Fibroblast of lung (primary cell): ENCODE results near the gene SUPT20HL1. TPM values are rescaled to one million over a fixed set of nuclear protein-coding genes. Genes with fewer than 3 reads are reported as not detected.
A peak's percentile ranks its signal among the peaks of the same experiment; 100 is the strongest.

Experiments
- DNase-seq, 2 donors: peaks; one replicate each; pipeline versions ENCODE4 v3.0.0 to v3.0.0-alpha.2; 2010; ENCODE audit warnings: low read depth in 2 of 2
- H2AFZ ChIP-seq: 2 replicates; pipeline ENCODE4 v1.5.1; 2012; ENCODE audit warnings: low read length, control low read depth, inconsistent platforms
- H3K27ac ChIP-seq: 2 replicates; pipeline ENCODE4 v1.5.1; 2011; ENCODE audit warnings: low read length, control low read depth; ENCODE audit not compliant: insufficient read depth
- H3K27me3 ChIP-seq: 2 replicates; pipeline ENCODE4 v1.5.1; 2011; ENCODE audit warnings: mild to moderate bottlenecking, low read length; ENCODE audit not compliant: control insufficient read depth, insufficient read depth
- H3K36me3 ChIP-seq: 2 replicates; pipeline ENCODE4 v1.5.1; 2011; ENCODE audit warnings: low read length; ENCODE audit not compliant: control insufficient read depth, insufficient read depth
- H3K4me1 ChIP-seq: 2 replicates; pipeline ENCODE4 v1.5.1; 2011; ENCODE audit warnings: low read length; ENCODE audit not compliant: control insufficient read depth, insufficient read depth; ENCODE audit errors: extremely low read depth
- H3K4me2 ChIP-seq: 2 replicates; pipeline ENCODE4 v1.5.1; 2011; ENCODE audit warnings: low read length, control low read depth; ENCODE audit not compliant: insufficient read depth; ENCODE audit errors: extremely low read depth
- H3K4me3 ChIP-seq, 4 experiments: fragments of 200-600 bp in 1 of 4; sonication (generic) in 1 of 4; replicated peaks in 1 of 4; 2 replicates each; pipeline ENCODE4 v1.5.1; 2011 to 2016; ENCODE audit warnings: low read length in 4 of 4, low read depth in 3 of 4, mild to moderate bottlenecking in 3 of 4, control low read depth in 2 of 4, inconsistent platforms in 1 of 4, mixed read lengths in 1 of 4; ENCODE audit not compliant: insufficient read depth in 1 of 4; ENCODE audit errors: control extremely low read depth in 1 of 4
- H3K79me2 ChIP-seq: 2 replicates; pipeline ENCODE4 v1.5.1; 2012; ENCODE audit warnings: mild to moderate bottlenecking, low read length, inconsistent platforms; ENCODE audit not compliant: control insufficient read depth, insufficient read depth
- H3K9ac ChIP-seq: 2 replicates; pipeline ENCODE4 v1.5.1; 2011; ENCODE audit warnings: mild to moderate bottlenecking, low read length, control low read depth; ENCODE audit not compliant: insufficient read depth
- H3K9me3 ChIP-seq: 2 replicates; pipeline ENCODE4 v1.5.1; 2012; ENCODE audit warnings: low read depth, low read length; ENCODE audit not compliant: control insufficient read depth, insufficient read depth
- H4K20me1 ChIP-seq: 2 replicates; pipeline ENCODE4 v1.5.1; 2011; ENCODE audit warnings: low read length; ENCODE audit not compliant: control insufficient read depth, insufficient read depth; ENCODE audit errors: extremely low read depth
- CTCF ChIP-seq, 2 donors: IDR thresholded peaks in 1 of 2; conservative IDR thresholded peaks in 1 of 2; 1 replicate in 1 of 2; 2 replicates in 1 of 2; pipeline ENCODE4 v1.5.1; 2011 to 2012; ENCODE audit warnings: low read length in 2 of 2, control low read depth in 1 of 2, inconsistent platforms in 1 of 2, low read depth in 1 of 2, mild to moderate bottlenecking in 1 of 2
- EZH2 ChIP-seq: IDR thresholded peaks from 2 replicates; pipeline ENCODE4 v1.5.1; 2012; ENCODE audit warnings: low read length, control low read depth, mild to moderate bottlenecking; ENCODE audit errors: missing control alignments
- polyA plus RNA-seq, 2 donors: library from polyadenylated mRNA; depleted of rRNA in 1 of 2; stranded (reverse) in 1 of 2; unstranded in 1 of 2; fragments of >200 nt; gene quantifications; 2 replicates each; pipeline ENCODE4 v1.2.1, GENCODE V29; 2011 to 2012; ENCODE audit warnings: missing spikeins in 1 of 2
- total RNA-seq: library from RNA; depleted of rRNA; stranded (reverse); fragments of >200 nt; gene quantifications from 2 replicates; pipeline ENCODE4 v1.2.1, GENCODE V29; 2014

The SUPT20HL1 gene
- total and polyA plus RNA-seq, 2 donors (not counting 1 experiment from before 2014, with no cell fraction given), result not detected

GRCh38 chrX:24369816-24370215, 9.4 kb downstream of the SUPT20HL1 start:
- H3K4me1 ChIP-seq, result no peaks in the 10 kb centered on the region
- TF ChIP-seq EZH2 (no peak), CTCF (conservative IDR thresholded peaks at IDR 0.05 in 1 of 2, IDR thresholded peaks at IDR 0.05 in 1 of 2; ENCODE audit: low read depth in 1 of 2, low read length in 2 of 2) (no peak)
- no peak overlapping the region for H3K9ac ChIP-seq
- H3K4me3 ChIP-seq, result no peak overlapping the region
- no peak for DNase-seq
- H3K9me3 ChIP-seq, result no peaks in the 10 kb centered on the region
- no peak overlapping the region for H3K27ac ChIP-seq
- no peaks in the 10 kb centered on the region for H4K20me1 ChIP-seq
- no peaks in the 10 kb centered on the region for H3K36me3 ChIP-seq
- no peaks in the 10 kb centered on the region for H3K79me2 ChIP-seq
- H3K4me2 ChIP-seq, result no peak overlapping the region
- no peaks in the 10 kb centered on the region for H3K27me3 ChIP-seq
- no peak overlapping the region for H2AFZ ChIP-seq

DNA sequence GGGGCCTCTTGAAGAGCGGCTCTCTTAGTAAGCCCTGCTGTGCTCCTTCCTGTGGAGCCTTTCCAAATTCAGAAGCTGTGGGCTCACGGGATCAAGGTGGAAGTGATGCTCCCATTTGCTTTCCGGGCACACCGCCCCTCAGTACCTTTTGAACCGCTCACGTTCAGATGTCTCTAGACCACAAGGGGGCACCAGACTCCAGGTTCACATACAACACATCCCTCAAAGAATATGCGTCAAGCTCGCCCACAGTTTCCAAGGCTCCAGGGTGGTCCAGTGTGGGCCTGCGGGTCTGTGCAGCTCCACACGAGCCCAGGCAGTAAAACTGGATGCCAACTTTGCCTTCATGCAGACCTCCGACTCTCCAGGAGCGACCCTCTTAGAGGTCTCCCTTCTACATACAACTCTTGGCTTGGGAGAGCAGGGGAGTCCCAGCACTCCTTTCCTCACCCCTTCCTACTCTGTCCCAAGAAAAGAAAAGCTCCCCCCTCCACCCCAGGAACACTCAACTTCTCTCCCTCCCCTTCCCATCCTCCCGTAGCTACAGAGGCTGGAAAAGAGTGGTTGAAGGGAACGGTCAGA, 11.0 kb downstream of the SUPT20HL1 start:
- Histone ChIP-seq H2AFZ (peak overlapping the region; percentile 62), H3K9me3 (no peaks in the 10 kb centered on the region), H3K9ac (no peak overlapping the region), H3K36me3 (no peaks in the 10 kb centered on the region), H3K4me3 (no peak overlapping the region), H3K79me2 (no peaks in the 10 kb centered on the region), H3K27ac (no peak overlapping the region), H3K27me3 (no peaks in the 10 kb centered on the region), H4K20me1 (no peaks in the 10 kb centered on the region), H3K4me2 (peak overlapping the region; percentile 8), H3K4me1 (no peaks in the 10 kb centered on the region)
- DNase-seq, result peak; percentile 44 to 54
- TF ChIP-seq EZH2, result no peak
- peak; percentile 38 to 61 for TF ChIP-seq CTCF (conservative IDR thresholded peaks at IDR 0.05 in 1 of 2, IDR thresholded peaks at IDR 0.05 in 1 of 2; ENCODE audit: low read depth in 1 of 2, low read length in 2 of 2)

- H3K27me3 ChIP-seq, result no peaks in the 10 kb centered on the region
- no peak for DNase-seq
- H3K9ac ChIP-seq, result no peak overlapping the region
- H4K20me1 ChIP-seq, result no peaks in the 10 kb centered on the region
- no peak for TF ChIP-seq EZH2
- no peak for TF ChIP-seq CTCF (conservative IDR thresholded peaks at IDR 0.05 in 1 of 2, IDR thresholded peaks at IDR 0.05 in 1 of 2; ENCODE audit: low read depth in 1 of 2, low read length in 2 of 2)
- H2AFZ ChIP-seq, result no peak overlapping the region
- no peaks in the 10 kb centered on the region for H3K36me3 ChIP-seq
- H3K4me1 ChIP-seq, result no peaks in the 10 kb centered on the region
- no peaks in the 10 kb centered on the region for H3K9me3 ChIP-seq
- no peak overlapping the region for H3K4me3 ChIP-seq
- no peaks in the 10 kb centered on the region for H3K79me2 ChIP-seq
- H3K4me2 ChIP-seq, result no peak overlapping the region
- no peak overlapping the region for H3K27ac ChIP-seq
These were observed 11.8 kb downstream of the SUPT20HL1 start for GRCh38 chrX:24372021-24372763.
